ENCODE results near the gene BLOC1S3.

GRCh38 chr19:45142726-45143110 lies 35.9 kb upstream of the BLOC1S3 start:
- TF ChIP-seq EZH2 (IDR thresholded peaks at IDR 0.05; ENCODE audit: low read depth) (no peak), CTCF (conservative IDR thresholded peaks at IDR 0.05) (no peak)
